AG09309 (cell line): ENCODE measurements around the gene SLC43A3.

Experiments
- DNase-seq: peaks from one replicate; pipeline ENCODE4 v3.0.0-alpha.2; 2010; ENCODE audit warnings: low read depth
- H3K4me3 ChIP-seq: 2 replicates; pipeline ENCODE4 v1.5.1; 2011; ENCODE audit warnings: mild to moderate bottlenecking, low read depth, low read length, moderate library complexity; ENCODE audit not compliant: control insufficient read depth
- CTCF ChIP-seq: IDR thresholded peaks from 2 replicates; pipeline ENCODE4 v1.5.1; 2011; ENCODE audit warnings: mild to moderate bottlenecking, low read depth, low read length, inconsistent platforms; ENCODE audit not compliant: insufficient read depth, control insufficient read depth; ENCODE audit errors: missing control alignments

Gene SLC43A3

GRCh38 chr11:57392763-57393105 is 34.2 kb downstream of the SLC43A3 start:
- DNase-seq: no peak
- no peak for TF ChIP-seq CTCF
- H3K4me3 ChIP-seq: no peak overlapping the region

- no peak overlapping the region for H3K4me3 ChIP-seq
- DNase-seq: no peak
- no peak for TF ChIP-seq CTCF
Measured at GRCh38 chr11:57392066-57392762, 34.7 kb downstream of the SLC43A3 start.

GRCh38 chr11:57391539-57391938 is 35.4 kb downstream of the SLC43A3 start:
- no peak overlapping the region for H3K4me3 ChIP-seq
- no peak for TF ChIP-seq CTCF
- DNase-seq: no peak

GRCh38 chr11:57391111-57391510 is 35.8 kb downstream of the SLC43A3 start:
- no peak overlapping the region for H3K4me3 ChIP-seq
- TF ChIP-seq CTCF: no peak
- DNase-seq: no peak

GRCh38 chr11:57390535-57390934 is 36.4 kb downstream of the SLC43A3 start, which contains the start of gene PRG2:
TSS of gene PRG2 (minus strand) at chr11:57390650. CDS start at chr11:57389944, 706 bp downstream.
- no peak for TF ChIP-seq CTCF
- H3K4me3 ChIP-seq: no peak within 1 kb of the TSS
- no peak for DNase-seq

GRCh38 chr11:57387289-57388030 is 39.5 kb downstream of the SLC43A3 start:
- DNase-seq: no peak
- H3K4me3 ChIP-seq: no peak overlapping the region
- peak; percentile 22 for TF ChIP-seq CTCF
